ENCODE data around the gene ART1.

The ART1 gene

DNA sequence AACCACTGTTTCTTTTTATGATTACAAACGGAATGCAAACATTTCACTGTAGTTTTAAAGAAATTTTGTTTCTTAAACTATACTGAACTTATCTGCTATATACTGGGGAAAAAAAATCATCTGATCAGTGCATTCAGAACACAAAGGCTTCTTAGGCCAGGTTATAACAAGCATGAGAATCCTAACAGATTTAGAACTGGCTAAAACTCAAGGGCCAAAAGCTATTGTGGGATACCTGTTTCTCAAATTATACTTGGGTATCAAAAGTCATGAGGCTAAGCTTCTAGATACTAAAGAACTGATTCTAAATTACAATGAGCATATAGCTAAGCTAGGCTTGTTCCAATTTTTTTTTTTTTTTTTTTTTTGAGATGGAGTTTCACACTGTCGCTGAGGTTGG, 56.0 kb downstream of the ART1 start:
- no peak for DNase-seq (ENCODE audit: low read depth, low spot score)
- Histone ChIP-seq H3K27me3 (ENCODE audit: insufficient read depth, insufficient read length) (no peaks in the 10 kb centered on the region), H3K4me3 (ENCODE audit: insufficient read length, low read depth) (no peak overlapping the region), H3K36me3 (ENCODE audit: insufficient read depth, insufficient read length, low read length) (peaks cover 89% of the 10 kb centered on the region), H3K4me1 (ENCODE audit: insufficient read depth, insufficient read length) (no peaks in the 10 kb centered on the region), H3K9ac (ENCODE audit: insufficient read length, low read depth) (no peak overlapping the region), H3K9me3 (ENCODE audit: insufficient read depth, low read length) (no peaks in the 10 kb centered on the region)
- TF ChIP-seq SUZ12 (IDR thresholded peaks at IDR 0.05; ENCODE audit: extremely low read depth, insufficient read depth, insufficient read length) (no peak), ZNF274 (IDR thresholded peaks at IDR 0.05; ENCODE audit: low read depth, low read length) (no peak)

GRCh38 chr11:3703383-3703782, 58.5 kb downstream of the ART1 start:
- Histone ChIP-seq H3K9me3 (ENCODE audit: insufficient read depth, low read length) (no peaks in the 10 kb centered on the region), H3K4me3 (ENCODE audit: insufficient read length, low read depth) (no peak overlapping the region), H3K27me3 (ENCODE audit: insufficient read depth, insufficient read length) (no peaks in the 10 kb centered on the region), H3K9ac (ENCODE audit: insufficient read length, low read depth) (no peak overlapping the region), H3K4me1 (ENCODE audit: insufficient read depth, insufficient read length) (no peaks in the 10 kb centered on the region), H3K36me3 (ENCODE audit: insufficient read depth, insufficient read length, low read length) (peaks cover 84% of the 10 kb centered on the region)
- no peak for DNase-seq (ENCODE audit: low read depth, low spot score)
- TF ChIP-seq SUZ12 (IDR thresholded peaks at IDR 0.05; ENCODE audit: extremely low read depth, insufficient read depth, insufficient read length) (no peak), ZNF274 (IDR thresholded peaks at IDR 0.05; ENCODE audit: low read depth, low read length) (no peak), YY1 (IDR thresholded peaks at IDR 0.05; ENCODE audit: insufficient read depth, insufficient read length) (no peak)

GRCh38 chr11:3707176-3707575, 62.2 kb downstream of the ART1 start:
- H3K36me3 ChIP-seq (ENCODE audit: insufficient read depth, insufficient read length, low read length) = peaks cover 86% of the 10 kb centered on the region
- DNase-seq (ENCODE audit: low read depth, low spot score) = no peak
- no peak overlapping the region for H3K9ac ChIP-seq (ENCODE audit: insufficient read length, low read depth)
- TF ChIP-seq SUZ12 (IDR thresholded peaks at IDR 0.05; ENCODE audit: extremely low read depth, insufficient read depth, insufficient read length) (no peak), YY1 (IDR thresholded peaks at IDR 0.05; ENCODE audit: insufficient read depth, insufficient read length) (no peak), ZNF274 (IDR thresholded peaks at IDR 0.05; ENCODE audit: low read depth, low read length) (no peak)
- no peaks in the 10 kb centered on the region for H3K4me1 ChIP-seq (ENCODE audit: insufficient read depth, insufficient read length)
- no peaks in the 10 kb centered on the region for H3K27me3 ChIP-seq (ENCODE audit: insufficient read depth, insufficient read length)
- no peaks in the 10 kb centered on the region for H3K9me3 ChIP-seq (ENCODE audit: insufficient read depth, low read length)
- H3K4me3 ChIP-seq (ENCODE audit: insufficient read length, low read depth) = no peak overlapping the region

GRCh38 chr11:3709977-3710376, 65.0 kb downstream of the ART1 start:
- no peaks in the 10 kb centered on the region for H3K27me3 ChIP-seq (ENCODE audit: insufficient read depth, insufficient read length)
- no peaks in the 10 kb centered on the region for H3K4me1 ChIP-seq (ENCODE audit: insufficient read depth, insufficient read length)
- DNase-seq (ENCODE audit: low read depth, low spot score) = no peak
- H3K9me3 ChIP-seq (ENCODE audit: insufficient read depth, low read length) = no peaks in the 10 kb centered on the region
- peaks cover 87% of the 10 kb centered on the region for H3K36me3 ChIP-seq (ENCODE audit: insufficient read depth, insufficient read length, low read length)
- TF ChIP-seq YY1 (IDR thresholded peaks at IDR 0.05; ENCODE audit: insufficient read depth, insufficient read length) (no peak), ZNF274 (IDR thresholded peaks at IDR 0.05; ENCODE audit: low read depth, low read length) (no peak), SUZ12 (IDR thresholded peaks at IDR 0.05; ENCODE audit: extremely low read depth, insufficient read depth, insufficient read length) (no peak)
- no peak overlapping the region for H3K9ac ChIP-seq (ENCODE audit: insufficient read length, low read depth)
- no peak overlapping the region for H3K4me3 ChIP-seq (ENCODE audit: insufficient read length, low read depth)

DNA sequence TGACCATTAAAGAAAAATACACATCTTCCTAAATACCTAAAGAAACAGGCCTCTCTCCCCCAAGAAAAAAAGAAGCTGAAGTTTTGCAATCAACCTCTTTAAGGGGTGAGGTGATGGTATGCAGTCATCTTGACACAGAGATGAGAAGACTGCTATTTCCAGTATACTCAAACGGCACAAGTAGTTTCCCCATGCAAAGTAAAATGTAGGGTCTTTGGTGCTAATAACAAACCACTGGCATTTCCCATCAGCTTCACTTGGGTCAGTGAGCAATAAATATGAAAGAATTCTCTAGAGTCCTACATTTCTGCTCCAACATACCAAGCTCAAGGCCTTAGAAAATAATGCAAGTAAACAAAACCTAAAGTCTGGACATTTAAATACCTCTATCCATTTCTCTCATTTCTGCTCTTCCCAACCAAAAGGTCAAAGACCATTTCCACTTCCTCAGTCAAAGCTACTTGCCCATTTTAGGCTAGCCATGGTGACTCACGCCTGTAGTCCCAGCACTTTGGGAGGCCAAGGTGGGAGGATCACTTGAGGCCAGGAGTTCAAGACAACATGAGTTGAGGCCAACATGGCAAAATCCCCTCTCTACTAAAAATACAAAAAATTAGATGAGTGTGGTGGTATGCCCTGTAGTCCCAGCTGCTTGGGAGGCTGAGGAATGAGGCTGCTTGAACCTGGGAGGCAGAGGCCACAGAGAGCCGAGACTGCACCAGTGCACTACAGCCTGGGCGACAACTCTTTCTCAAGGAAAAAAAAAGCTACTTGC, 65.7 kb downstream of the ART1 start:
- Histone ChIP-seq H3K4me1 (ENCODE audit: insufficient read depth, insufficient read length) (no peaks in the 10 kb centered on the region), H3K36me3 (ENCODE audit: insufficient read depth, insufficient read length, low read length) (peaks cover 88% of the 10 kb centered on the region), H3K4me3 (ENCODE audit: insufficient read length, low read depth) (no peak overlapping the region), H3K27me3 (ENCODE audit: insufficient read depth, insufficient read length) (no peaks in the 10 kb centered on the region), H3K9ac (ENCODE audit: insufficient read length, low read depth) (no peak overlapping the region), H3K9me3 (ENCODE audit: insufficient read depth, low read length) (no peaks in the 10 kb centered on the region)
- no peak for DNase-seq (ENCODE audit: low read depth, low spot score)
- TF ChIP-seq ZNF274 (IDR thresholded peaks at IDR 0.05; ENCODE audit: low read depth, low read length) = no peak
- TF ChIP-seq YY1 (IDR thresholded peaks at IDR 0.05; ENCODE audit: insufficient read depth, insufficient read length) = no peak
- TF ChIP-seq SUZ12 (IDR thresholded peaks at IDR 0.05; ENCODE audit: extremely low read depth, insufficient read depth, insufficient read length) = no peak

DNA sequence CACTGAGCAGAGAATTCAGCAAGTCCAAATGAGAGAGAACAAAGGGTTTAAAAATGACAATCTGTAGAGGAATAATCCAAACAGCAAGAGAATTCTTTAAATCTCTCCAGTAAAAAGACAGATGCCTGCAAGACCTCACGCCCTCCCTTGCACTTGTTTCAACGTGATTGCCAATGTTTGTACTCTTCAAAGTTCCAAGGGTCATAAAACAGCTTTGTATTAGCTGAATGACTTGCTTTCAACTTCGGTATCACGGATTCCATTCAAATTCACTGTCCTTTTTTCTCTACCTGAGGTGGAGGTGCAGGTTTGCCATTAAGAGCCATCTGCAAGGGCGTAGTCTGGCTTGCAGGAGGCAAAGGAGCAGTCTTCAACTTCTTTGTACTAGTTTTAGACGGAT, 67.3 kb downstream of the ART1 start:
- Histone ChIP-seq H3K9ac (ENCODE audit: insufficient read length, low read depth) (no peak overlapping the region), H3K4me3 (ENCODE audit: insufficient read length, low read depth) (no peak overlapping the region), H3K4me1 (ENCODE audit: insufficient read depth, insufficient read length) (no peaks in the 10 kb centered on the region), H3K27me3 (ENCODE audit: insufficient read depth, insufficient read length) (no peaks in the 10 kb centered on the region), H3K36me3 (ENCODE audit: insufficient read depth, insufficient read length, low read length) (peaks cover 88% of the 10 kb centered on the region), H3K9me3 (ENCODE audit: insufficient read depth, low read length) (no peaks in the 10 kb centered on the region)
- TF ChIP-seq ZNF274 (IDR thresholded peaks at IDR 0.05; ENCODE audit: low read depth, low read length) (no peak), SUZ12 (IDR thresholded peaks at IDR 0.05; ENCODE audit: extremely low read depth, insufficient read depth, insufficient read length) (no peak), YY1 (IDR thresholded peaks at IDR 0.05; ENCODE audit: insufficient read depth, insufficient read length) (no peak)
- no peak for DNase-seq (ENCODE audit: low read depth, low spot score)

Data from NT2/D1 (cell line).